A549 (cell line): Measurements from ENCODE around the gene IGF2R.

Experiments used
- CTCF ChIP-seq: fragments of >200 bp; sonication (Bioruptor Twin); formaldehyde crosslinking; IDR thresholded peaks from 3 replicates; pipeline ENCODE4 v1.5.1; 2016
- HMGXB4 ChIP-seq: fragments of 250-450 bp; sonication (Bioruptor Pico); IDR thresholded peaks from 2 replicates; pipeline ENCODE4 v1.5.0; 2021; ENCODE audit warnings: mild to moderate bottlenecking, moderate library complexity, borderline replicate concordance
- JUN ChIP-seq, 2 experiments: fragments of >200 bp; sonication (Bioruptor Twin); formaldehyde crosslinking; IDR thresholded peaks; 2 replicates in 1 of 2; 3 replicates in 1 of 2; pipeline ENCODE4 v1.6.1; 2016 to 2017
- MAX ChIP-seq: IDR thresholded peaks from 2 replicates; pipeline ENCODE4 v1.6.1; 2012
- MAZ ChIP-seq: fragments of 150-350 bp; IDR thresholded peaks from 2 replicates; pipeline ENCODE4 v1.6.1; 2014; ENCODE audit warnings: antibody characterized with exemption, low read depth, low read length, borderline replicate concordance
- POLR2A ChIP-seq: IDR thresholded peaks from 2 replicates; pipeline ENCODE4 v1.6.1; 2012; ENCODE audit warnings: mild to moderate bottlenecking, low read length
- REST ChIP-seq: fragments of 200-600 bp; sonication (generic); IDR thresholded peaks from 2 replicates; pipeline ENCODE4 v1.6.1; 2016; ENCODE audit warnings: antibody characterized with exemption, mild to moderate bottlenecking, moderate library complexity
- SMC3 ChIP-seq: fragments of >200 bp; sonication (Bioruptor Twin); formaldehyde crosslinking; IDR thresholded peaks from 3 replicates; pipeline ENCODE4 v1.6.1; 2018; ENCODE audit warnings: inconsistent platforms
- ZC3H11A ChIP-seq: fragments of 450-650 bp; IDR thresholded peaks from 2 replicates; pipeline ENCODE4 v1.6.1; 2014; ENCODE audit warnings: antibody characterized with exemption, mild to moderate bottlenecking

GRCh38 chr6:160117137-160117536 lies 148.3 kb downstream of the IGF2R start:
- no peak for TF ChIP-seq CTCF
- TF ChIP-seq HMGXB4 (CRISPR knock-in tag): no peak
- no peak for TF ChIP-seq MAX
- TF ChIP-seq SMC3: no peak
- no peak for TF ChIP-seq JUN (IDR thresholded peaks at IDR 0.05)
- TF ChIP-seq POLR2A: no peak
- TF ChIP-seq MAZ: no peak
- no peak for TF ChIP-seq REST
- no peak for TF ChIP-seq ZC3H11A
